Measurements from ENCODE around the gene GOLGA2.

The GOLGA2 gene

GRCh38 chr9:128224877-128225276, 50.9 kb downstream of the GOLGA2 start:
- no peaks in the 10 kb centered on the region for H3K36me3 Mint-ChIP-seq (ENCODE audit: low read depth)
- no peaks in the 10 kb centered on the region for H3K9me3 Mint-ChIP-seq
- peaks cover 2% of the 10 kb centered on the region for H3K27me3 Mint-ChIP-seq
- DNase-seq (no peak), ATAC-seq (no peak)
- no peak overlapping the region for H3K27ac Mint-ChIP-seq
- no peak overlapping the region for H3K4me3 Mint-ChIP-seq
- H3K4me1 Mint-ChIP-seq, result no peaks in the 10 kb centered on the region

- Mint-ChIP-seq H3K9me3 (no peaks in the 10 kb centered on the region), H3K27ac (no peak overlapping the region), H3K27me3 (no peaks in the 10 kb centered on the region), H3K4me1 (peaks cover 10% of the 10 kb centered on the region), H3K4me3 (no peak overlapping the region), H3K36me3 (ENCODE audit: low read depth) (no peaks in the 10 kb centered on the region)
- no peak for DNase-seq
- no peak for ATAC-seq
Measured at GRCh38 chr9:128222880-128223670, 52.7 kb downstream of the GOLGA2 start.

DNA sequence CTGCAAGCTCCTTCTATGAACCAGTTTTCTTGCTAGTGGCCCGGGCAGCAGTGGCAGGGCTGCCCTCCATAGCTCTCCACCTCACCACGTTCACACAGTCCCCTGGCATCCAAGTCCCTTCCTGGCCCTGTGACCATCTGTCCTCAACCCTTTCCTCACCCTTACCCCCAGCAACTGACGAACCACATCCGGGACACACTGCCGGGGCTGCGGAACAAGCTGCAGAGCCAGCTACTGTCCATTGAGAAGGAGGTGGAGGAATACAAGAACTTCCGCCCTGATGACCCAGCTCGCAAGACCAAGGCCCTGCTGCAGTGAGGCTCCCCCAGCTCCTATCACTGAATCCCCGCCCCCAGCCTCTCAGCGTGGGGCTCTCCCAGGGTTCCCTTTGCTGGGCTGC, 53.8 kb downstream of the GOLGA2 start:
- Mint-ChIP-seq H3K36me3 (ENCODE audit: low read depth) (no peaks in the 10 kb centered on the region), H3K4me1 (peaks cover 11% of the 10 kb centered on the region), H3K9me3 (no peaks in the 10 kb centered on the region), H3K4me3 (no peak overlapping the region), H3K27ac (no peak overlapping the region), H3K27me3 (no peaks in the 10 kb centered on the region)
- ATAC-seq, result no peak
- DNase-seq, result no peak

GRCh38 chr9:128219831-128220230, 56.0 kb downstream of the GOLGA2 start:
- ATAC-seq, result no peak
- H3K9me3 Mint-ChIP-seq, result no peaks in the 10 kb centered on the region
- no peaks in the 10 kb centered on the region for H3K36me3 Mint-ChIP-seq (ENCODE audit: low read depth)
- H3K27ac Mint-ChIP-seq, result no peak overlapping the region
- H3K4me1 Mint-ChIP-seq, result peaks cover 13% of the 10 kb centered on the region
- H3K27me3 Mint-ChIP-seq, result peaks cover 2% of the 10 kb centered on the region
- H3K4me3 Mint-ChIP-seq, result no peak overlapping the region
- no peak for DNase-seq

GRCh38 chr9:128218518-128219389, 57.1 kb downstream of the GOLGA2 start:
- ATAC-seq (peak; percentile 93), DNase-seq (peak; percentile 95)
- no peaks in the 10 kb centered on the region for H3K36me3 Mint-ChIP-seq (ENCODE audit: low read depth)
- H3K27me3 Mint-ChIP-seq, result peaks cover 2% of the 10 kb centered on the region
- no peaks in the 10 kb centered on the region for H3K9me3 Mint-ChIP-seq
- peaks cover 13% of the 10 kb centered on the region for H3K4me1 Mint-ChIP-seq
- H3K4me3 Mint-ChIP-seq, result peak overlapping the region; percentile 74
- peak overlapping the region; percentile 67 for H3K27ac Mint-ChIP-seq

- no peaks in the 10 kb centered on the region for H3K9me3 Mint-ChIP-seq
- H3K27ac Mint-ChIP-seq, result peak overlapping the region; percentile 67
- no peaks in the 10 kb centered on the region for H3K36me3 Mint-ChIP-seq (ENCODE audit: low read depth)
- no peak for DNase-seq
- peaks cover 13% of the 10 kb centered on the region for H3K4me1 Mint-ChIP-seq
- H3K27me3 Mint-ChIP-seq, result peaks cover 2% of the 10 kb centered on the region
- H3K4me3 Mint-ChIP-seq, result peak overlapping the region; percentile 74
- no peak for ATAC-seq
Measured at GRCh38 chr9:128218172-128218517, 57.7 kb downstream of the GOLGA2 start.

- H3K27me3 Mint-ChIP-seq, result peaks cover 5% of the 10 kb centered on the region
- DNase-seq (no peak), ATAC-seq (no peak)
- H3K27ac Mint-ChIP-seq, result no peak overlapping the region
- no peaks in the 10 kb centered on the region for H3K9me3 Mint-ChIP-seq
- H3K36me3 Mint-ChIP-seq (ENCODE audit: low read depth), result no peaks in the 10 kb centered on the region
- peaks cover 13% of the 10 kb centered on the region for H3K4me1 Mint-ChIP-seq
- H3K4me3 Mint-ChIP-seq, result no peak overlapping the region
Measured at GRCh38 chr9:128216781-128217553, 58.8 kb downstream of the GOLGA2 start.

GRCh38 chr9:128215491-128216409, 60.1 kb downstream of the GOLGA2 start:
- H3K27me3 Mint-ChIP-seq, result peaks cover 5% of the 10 kb centered on the region
- no peaks in the 10 kb centered on the region for H3K36me3 Mint-ChIP-seq (ENCODE audit: low read depth)
- peaks cover 13% of the 10 kb centered on the region for H3K4me1 Mint-ChIP-seq
- DNase-seq (no peak), ATAC-seq (no peak)
- H3K27ac Mint-ChIP-seq, result no peak overlapping the region
- H3K4me3 Mint-ChIP-seq, result no peak overlapping the region
- no peaks in the 10 kb centered on the region for H3K9me3 Mint-ChIP-seq

DNA sequence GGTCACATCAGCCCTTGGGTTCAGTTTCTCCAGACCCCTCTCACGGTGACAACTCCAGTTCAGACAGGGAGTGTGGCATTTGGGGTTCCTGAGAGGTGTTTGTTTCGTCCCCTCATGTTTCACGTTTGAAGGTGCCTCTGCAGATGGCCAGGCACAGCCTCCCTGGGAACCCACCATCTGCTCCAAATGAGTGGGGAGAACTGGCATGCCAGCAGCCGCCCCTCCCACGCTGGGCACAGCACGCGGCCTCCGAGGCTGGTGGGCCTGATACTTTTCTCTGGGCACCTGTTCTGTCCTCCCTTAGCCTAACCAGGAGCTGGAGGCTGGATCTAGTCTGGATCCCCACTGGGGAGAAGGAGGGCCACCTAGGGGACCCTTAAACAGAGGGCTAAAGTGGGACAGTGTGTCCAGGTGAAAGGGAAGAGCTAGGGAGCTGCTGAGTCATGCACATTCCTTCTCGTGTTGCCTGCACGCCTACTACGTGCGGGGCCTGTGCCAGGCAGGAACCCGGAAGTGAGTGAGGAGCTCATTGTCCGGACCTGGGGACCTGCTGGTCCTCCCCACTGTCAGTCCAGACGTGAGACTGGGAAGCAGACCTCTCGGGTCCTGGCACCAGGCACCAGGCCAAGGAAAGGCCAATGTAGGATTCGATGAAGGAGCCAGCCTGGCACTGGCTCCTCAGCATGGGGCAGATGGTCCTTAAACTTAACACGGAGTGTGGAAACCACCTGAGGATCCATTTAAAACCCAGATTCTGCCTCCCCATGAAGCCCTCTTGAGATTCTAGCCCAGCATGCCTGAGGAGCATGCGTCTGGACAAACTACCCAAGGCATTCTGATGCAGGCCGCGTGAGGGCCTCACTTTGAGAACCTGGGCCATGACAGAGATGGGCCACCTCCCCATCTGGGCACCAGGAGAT, 61.0 kb downstream of the GOLGA2 start:
- Mint-ChIP-seq H3K36me3 (ENCODE audit: low read depth) (no peaks in the 10 kb centered on the region), H3K4me3 (no peak overlapping the region), H3K4me1 (peaks cover 13% of the 10 kb centered on the region), H3K27me3 (peaks cover 5% of the 10 kb centered on the region), H3K27ac (no peak overlapping the region), H3K9me3 (no peaks in the 10 kb centered on the region)
- ATAC-seq (no peak), DNase-seq (no peak)

DNA sequence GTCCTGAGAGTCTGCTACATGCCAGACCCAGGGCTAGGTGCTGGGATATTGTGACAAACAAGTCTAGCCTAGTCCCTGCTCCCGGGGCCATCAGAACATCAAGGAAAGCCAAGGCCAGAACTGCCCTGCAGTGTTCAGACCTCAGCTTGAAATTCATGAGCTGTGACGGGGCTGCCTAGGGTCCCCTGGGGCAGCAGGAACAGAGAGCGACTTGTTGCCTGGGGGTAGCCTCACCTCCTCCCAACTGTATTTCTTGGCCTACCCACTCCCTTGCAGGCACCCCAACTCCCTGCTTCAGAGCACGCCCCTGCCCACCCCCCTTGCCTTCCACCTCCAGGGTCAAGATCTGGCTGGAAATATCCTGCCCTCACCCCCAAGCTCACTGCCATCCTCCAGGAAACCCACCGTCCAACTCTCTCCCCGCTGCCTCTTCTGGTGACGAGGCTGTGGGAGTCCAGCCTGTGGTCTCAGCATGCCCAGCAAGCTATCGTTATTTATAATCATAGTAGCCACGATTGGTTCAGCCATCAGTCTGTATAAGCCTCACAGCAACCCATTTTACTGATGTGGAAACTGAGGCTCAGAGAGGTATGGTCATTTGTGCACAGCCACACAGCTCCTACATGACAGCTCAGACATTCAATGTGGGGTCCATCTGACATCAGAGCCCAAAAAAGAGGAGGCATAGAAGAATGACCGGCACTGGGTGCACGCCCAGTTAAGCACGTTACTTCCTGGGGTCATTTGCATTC, 61.9 kb downstream of the GOLGA2 start:
- ATAC-seq, result no peak
- Mint-ChIP-seq H3K4me3 (no peak overlapping the region), H3K4me1 (peaks cover 11% of the 10 kb centered on the region), H3K36me3 (ENCODE audit: low read depth) (no peaks in the 10 kb centered on the region), H3K27me3 (peaks cover 5% of the 10 kb centered on the region), H3K9me3 (no peaks in the 10 kb centered on the region), H3K27ac (no peak overlapping the region)
- no peak for DNase-seq

- Mint-ChIP-seq H3K27me3 (peaks cover 6% of the 10 kb centered on the region), H3K4me3 (no peak overlapping the region), H3K36me3 (ENCODE audit: low read depth) (no peaks in the 10 kb centered on the region), H3K27ac (no peak overlapping the region), H3K4me1 (peaks cover 2% of the 10 kb centered on the region), H3K9me3 (no peaks in the 10 kb centered on the region)
- ATAC-seq (no peak), DNase-seq (no peak)
Measured at GRCh38 chr9:128211981-128212281, 63.9 kb downstream of the GOLGA2 start.

- Mint-ChIP-seq H3K4me1 (no peaks in the 10 kb centered on the region), H3K9me3 (no peaks in the 10 kb centered on the region), H3K27me3 (peaks cover 5% of the 10 kb centered on the region), H3K27ac (no peak overlapping the region), H3K4me3 (no peak overlapping the region), H3K36me3 (ENCODE audit: low read depth) (no peaks in the 10 kb centered on the region)
- DNase-seq (no peak), ATAC-seq (no peak)
Measured at GRCh38 chr9:128211186-128211980, 64.4 kb downstream of the GOLGA2 start.
